ENCODE results near the gene SLC38A9. TPM values are rescaled to one million over a fixed set of nuclear protein-coding genes. Genes with fewer than 3 reads are reported as not detected.

The SLC38A9 gene
- polyA plus RNA-seq, 6 donors from 2014 or later = 13.2 to 17.7 (median 15.2) TPM

DNA sequence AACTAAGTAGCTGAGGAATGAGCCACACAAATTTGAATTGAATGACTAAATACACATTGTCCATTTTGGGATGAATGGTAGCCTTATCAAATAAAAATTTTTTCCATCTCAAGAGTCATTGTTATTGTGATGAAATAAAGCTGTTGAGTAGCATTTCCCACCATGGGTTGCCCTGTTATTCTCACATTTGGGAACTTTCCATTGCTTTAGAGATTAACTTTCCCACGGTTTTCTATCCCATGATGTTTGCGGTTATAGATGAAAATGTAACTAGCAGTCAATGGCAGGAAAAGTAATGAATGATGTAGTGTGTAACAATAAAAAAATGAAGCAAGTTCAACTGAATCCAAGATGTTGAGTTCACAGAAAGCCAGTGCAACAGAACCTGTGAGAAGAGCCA is 117.5 kb downstream of the SLC38A9 start:
- no peak overlapping the region for H3K27ac Mint-ChIP-seq
- DNase-seq = no peak
- no peaks in the 10 kb centered on the region for H3K4me1 Mint-ChIP-seq
- H3K9me3 Mint-ChIP-seq = peaks cover 0 to 5% (median 0%) of the 10 kb centered on the region in 7 donors
- H3K27me3 Mint-ChIP-seq = peaks cover 0 to 8% (median 4%) of the 10 kb centered on the region in 3 donors
- no peak for ATAC-seq (ENCODE audit: low read depth in 2 of 2)
- H3K36me3 Mint-ChIP-seq = no peaks in the 10 kb centered on the region
- H3K4me3 Mint-ChIP-seq = no peak overlapping the region

DNA sequence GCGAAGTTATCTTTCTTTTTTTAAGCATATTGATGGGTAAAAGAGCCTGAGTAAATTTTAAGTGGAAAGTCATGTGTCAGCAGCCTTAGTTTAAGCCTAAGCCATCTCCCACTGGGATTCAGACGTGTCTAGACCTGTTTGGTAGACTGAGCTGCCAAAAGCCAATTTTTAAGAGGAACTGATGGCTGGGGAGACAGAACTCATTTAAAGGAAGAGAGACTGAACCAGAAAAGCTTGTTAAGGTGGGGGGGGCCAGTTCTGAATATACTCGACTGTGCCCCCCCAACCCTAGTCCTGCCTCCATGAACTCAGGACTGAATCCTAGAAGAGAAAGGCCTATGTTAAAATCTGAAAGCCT is 119.0 kb downstream of the SLC38A9 start:
- peaks cover 0 to 8% (median 4%) of the 10 kb centered on the region in 3 donors for H3K27me3 Mint-ChIP-seq
- DNase-seq (no peak), ATAC-seq (ENCODE audit: low read depth in 2 of 2) (no peak)
- H3K4me1 Mint-ChIP-seq = no peaks in the 10 kb centered on the region
- peaks cover 0 to 5% (median 2%) of the 10 kb centered on the region in 7 donors for H3K9me3 Mint-ChIP-seq
- H3K27ac Mint-ChIP-seq = no peak overlapping the region
- no peak overlapping the region for H3K4me3 Mint-ChIP-seq
- H3K36me3 Mint-ChIP-seq = no peaks in the 10 kb centered on the region

DNA sequence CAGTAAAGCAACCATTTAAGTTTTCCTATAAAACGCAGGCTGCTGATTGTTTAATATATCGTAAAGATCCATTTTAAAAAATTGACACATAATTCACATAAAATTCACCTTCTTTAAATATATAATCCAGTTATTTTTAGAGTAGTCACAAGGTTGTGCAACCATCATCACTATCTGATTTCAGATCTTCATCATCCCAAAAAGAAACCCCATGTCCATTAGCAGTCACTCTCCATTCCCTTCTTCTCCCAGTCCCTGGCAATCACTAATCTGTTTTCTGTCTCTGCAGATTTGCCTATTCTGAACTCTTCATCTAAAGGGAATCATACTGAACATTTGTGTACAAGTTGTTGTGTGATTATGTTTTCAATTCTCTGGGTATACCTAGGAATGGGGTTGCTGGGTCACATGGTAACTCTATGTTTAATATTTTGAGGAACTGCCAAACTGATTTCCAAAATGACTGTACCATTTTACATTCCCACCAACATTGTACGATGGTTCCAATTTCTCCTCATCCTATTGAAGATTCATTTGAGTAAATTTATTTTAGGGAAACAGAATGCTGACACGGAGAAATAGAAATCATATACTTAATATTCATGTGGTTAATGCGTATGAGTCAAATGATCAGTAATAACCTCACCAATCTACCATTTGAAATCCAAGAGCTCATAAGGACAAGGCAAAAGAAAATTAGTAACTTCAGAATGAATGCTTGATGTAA is 119.6 kb downstream of the SLC38A9 start:
- H3K4me1 Mint-ChIP-seq = no peaks in the 10 kb centered on the region
- no peak overlapping the region for H3K27ac Mint-ChIP-seq
- H3K36me3 Mint-ChIP-seq = no peaks in the 10 kb centered on the region
- no peak for ATAC-seq (ENCODE audit: low read depth in 2 of 2)
- DNase-seq = no peak
- H3K9me3 Mint-ChIP-seq = peaks cover 0 to 5% (median 2%) of the 10 kb centered on the region in 7 donors
- no peak overlapping the region for H3K4me3 Mint-ChIP-seq
- peaks cover 0 to 8% (median 4%) of the 10 kb centered on the region in 3 donors for H3K27me3 Mint-ChIP-seq

DNA sequence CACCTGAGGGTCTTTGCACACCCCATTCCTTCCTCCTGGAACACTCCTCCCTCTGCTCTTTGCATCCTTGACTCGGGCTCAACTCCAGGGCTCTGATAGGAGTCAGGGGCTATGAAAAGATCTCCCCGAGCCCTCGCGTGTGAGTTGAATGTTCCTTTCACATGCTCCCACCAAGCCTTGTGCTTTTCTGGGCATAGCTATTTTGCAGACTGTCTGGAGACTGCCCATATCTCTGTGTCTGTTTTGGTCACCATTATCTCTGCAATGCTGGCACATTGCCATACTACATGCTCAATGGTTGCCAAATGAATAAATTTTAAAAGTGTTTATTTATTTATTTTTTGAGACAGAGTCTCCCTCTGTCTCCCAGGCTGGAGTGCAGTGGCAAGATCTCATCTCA is 120.4 kb downstream of the SLC38A9 start:
- H3K9me3 Mint-ChIP-seq = peaks cover 0 to 5% (median 2%) of the 10 kb centered on the region in 7 donors
- no peaks in the 10 kb centered on the region for H3K36me3 Mint-ChIP-seq
- no peaks in the 10 kb centered on the region for H3K4me1 Mint-ChIP-seq
- H3K27me3 Mint-ChIP-seq = peaks cover 0 to 8% (median 4%) of the 10 kb centered on the region in 3 donors
- H3K27ac Mint-ChIP-seq = no peak overlapping the region
- no peak for DNase-seq
- ATAC-seq (ENCODE audit: low read depth in 2 of 2) = no peak
- no peak overlapping the region for H3K4me3 Mint-ChIP-seq

DNA sequence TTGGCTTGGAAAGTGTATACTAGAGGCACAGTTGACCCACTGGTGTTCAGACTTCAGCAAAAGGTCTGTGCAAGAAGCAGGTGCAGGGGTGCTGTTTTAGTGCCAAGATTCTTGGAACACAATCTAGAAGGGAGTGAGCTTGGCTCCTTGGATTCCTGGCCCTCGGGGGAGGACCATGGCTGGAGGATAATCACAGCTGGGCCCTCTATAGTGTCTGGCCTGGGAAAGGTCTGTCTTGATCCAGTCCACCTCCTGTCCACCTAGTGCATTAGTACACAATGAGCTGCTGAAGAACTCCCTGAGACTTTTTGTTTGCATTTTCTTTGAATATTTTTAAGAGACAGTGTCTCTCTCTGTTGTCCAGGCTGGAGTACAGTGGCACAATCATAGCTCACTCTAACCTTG is 126.9 kb downstream of the SLC38A9 start:
- H3K9me3 Mint-ChIP-seq = peaks cover 0 to 5% (median 0%) of the 10 kb centered on the region in 7 donors
- no peak overlapping the region for H3K27ac Mint-ChIP-seq
- DNase-seq (no peak), ATAC-seq (ENCODE audit: low read depth in 2 of 2) (no peak)
- peaks cover 0 to 5% (median 4%) of the 10 kb centered on the region in 3 donors for H3K4me1 Mint-ChIP-seq
- no peak overlapping the region for H3K4me3 Mint-ChIP-seq
- H3K36me3 Mint-ChIP-seq = no peaks in the 10 kb centered on the region
- H3K27me3 Mint-ChIP-seq = no peaks in the 10 kb centered on the region

DNA sequence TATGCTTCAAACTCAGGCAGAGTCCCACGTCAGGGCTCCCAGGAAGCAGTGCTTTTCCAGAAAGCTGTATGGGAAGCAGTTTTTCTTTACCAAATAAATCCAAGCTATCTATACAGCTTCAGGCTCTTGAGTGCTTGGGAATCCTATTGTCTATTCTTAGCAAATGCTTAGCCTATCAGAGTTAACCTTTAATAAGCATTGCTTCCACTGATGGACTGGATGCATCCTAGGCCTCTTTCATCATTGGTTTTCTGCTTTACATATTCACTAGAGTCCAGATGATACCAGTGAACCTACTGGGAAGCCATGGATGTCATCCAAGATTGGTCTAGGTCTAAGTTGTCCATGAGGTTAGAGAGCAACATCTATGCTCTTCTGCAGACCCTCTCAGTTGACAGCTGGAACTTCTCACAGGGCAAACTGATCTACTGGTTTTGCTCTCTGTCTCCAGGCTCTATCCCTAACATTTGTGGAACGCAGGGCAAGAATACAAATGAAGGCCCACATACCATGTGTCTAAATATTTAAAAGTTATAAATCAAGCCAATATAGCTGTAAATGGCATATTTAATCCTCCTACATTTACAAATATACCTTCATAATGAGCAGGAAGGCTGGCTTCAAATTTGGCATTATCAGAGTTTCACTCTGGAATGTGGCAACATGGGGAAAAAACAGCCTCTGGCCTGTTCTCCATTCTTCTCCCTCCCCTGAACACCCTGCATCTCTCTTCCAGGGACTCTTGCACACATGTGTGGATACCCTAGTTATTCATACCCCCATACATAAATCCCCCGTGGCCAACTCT is 127.5 kb downstream of the SLC38A9 start:
- Mint-ChIP-seq H3K27me3 (no peaks in the 10 kb centered on the region), H3K36me3 (no peaks in the 10 kb centered on the region), H3K27ac (peak overlapping the region in 1 of 6 donors; percentile 33), H3K9me3 (peaks cover 0 to 5% (median 0%) of the 10 kb centered on the region in 7 donors), H3K4me3 (no peak overlapping the region), H3K4me1 (peaks cover 0 to 5% (median 4%) of the 10 kb centered on the region in 3 donors)
- ATAC-seq (ENCODE audit: low read depth in 2 of 2) (no peak), DNase-seq (no peak)

DNA sequence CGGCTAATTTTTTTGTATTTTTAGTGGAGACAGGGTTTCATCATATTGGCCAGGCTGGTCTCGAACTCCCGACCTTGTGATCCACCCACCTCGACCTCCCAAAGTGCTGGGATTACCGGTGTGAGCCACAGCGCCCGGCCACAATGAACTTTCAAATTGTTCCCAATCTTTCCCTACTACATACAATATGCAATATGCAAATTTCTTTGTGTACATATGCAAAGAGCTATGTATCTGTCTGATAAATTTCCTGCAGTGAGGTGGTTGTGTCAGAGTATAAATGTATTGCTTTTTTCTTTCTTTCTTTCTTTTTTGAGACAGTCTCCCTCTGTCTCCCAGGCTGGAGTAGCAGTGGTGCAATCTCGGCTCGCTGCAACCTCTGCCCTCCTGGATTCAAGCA is 128.5 kb downstream of the SLC38A9 start:
- no peak for DNase-seq
- Mint-ChIP-seq H3K4me1 (peaks cover 0 to 5% (median 4%) of the 10 kb centered on the region in 3 donors), H3K4me3 (no peak overlapping the region), H3K27ac (no peak overlapping the region), H3K9me3 (peaks cover 0 to 2% (median 0%) of the 10 kb centered on the region in 7 donors), H3K27me3 (peaks cover 0 to 4% (median 0%) of the 10 kb centered on the region in 3 donors), H3K36me3 (no peaks in the 10 kb centered on the region)
- no peak for ATAC-seq (ENCODE audit: low read depth in 2 of 2)

DNA sequence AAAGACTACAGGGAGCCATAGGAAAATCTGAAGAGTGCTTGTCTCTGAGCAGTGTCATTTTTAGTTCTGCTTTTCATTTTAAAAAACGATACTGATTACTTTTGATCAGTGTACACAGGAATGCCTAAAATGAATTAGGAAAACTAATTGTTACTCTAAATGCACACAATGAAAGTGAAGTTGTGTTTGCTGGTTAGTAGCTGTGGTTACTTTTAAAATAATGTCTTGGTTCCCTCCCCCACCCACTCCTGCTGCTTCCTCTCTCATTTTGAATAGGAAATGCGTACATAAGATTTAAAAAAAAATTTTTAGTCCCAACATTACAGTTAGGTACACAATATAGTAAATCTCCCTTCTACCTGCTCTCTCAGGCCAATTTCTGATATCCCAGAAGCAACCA is 129.9 kb downstream of the SLC38A9 start:
- ATAC-seq (ENCODE audit: low read depth in 2 of 2) = peak in 1 of 2 donors; percentile 13
- Mint-ChIP-seq H3K27me3 (peaks cover 0 to 4% (median 0%) of the 10 kb centered on the region in 3 donors), H3K36me3 (no peaks in the 10 kb centered on the region), H3K27ac (peak overlapping the region in 1 of 6 donors; percentile 79), H3K4me3 (no peak overlapping the region), H3K9me3 (no peaks in the 10 kb centered on the region), H3K4me1 (peaks cover 0 to 5% (median 4%) of the 10 kb centered on the region in 3 donors)
- DNase-seq = no peak

DNA sequence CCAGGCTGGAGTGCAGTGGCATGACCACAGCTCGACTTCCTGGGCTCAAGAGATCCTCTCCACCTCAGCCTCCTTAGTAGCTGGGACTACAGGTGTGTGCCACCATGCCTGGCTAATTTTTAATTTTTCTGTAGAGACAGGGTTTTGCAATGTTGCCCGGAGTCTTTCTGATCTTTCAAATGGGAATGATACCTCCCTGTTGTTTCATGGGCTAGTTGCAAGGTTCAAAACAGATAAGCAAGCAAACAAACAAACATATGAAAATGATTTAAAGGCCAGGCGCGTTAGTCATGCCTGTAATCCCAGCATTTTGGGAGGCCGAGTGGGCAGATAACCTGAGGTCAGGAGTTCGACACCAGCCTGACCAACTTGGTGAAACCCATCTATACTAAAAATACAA is 132.1 kb downstream of the SLC38A9 start:
- Mint-ChIP-seq H3K4me1 (peaks cover 0 to 5% (median 4%) of the 10 kb centered on the region in 3 donors), H3K9me3 (no peaks in the 10 kb centered on the region), H3K36me3 (no peaks in the 10 kb centered on the region), H3K27me3 (peaks cover 0 to 4% (median 0%) of the 10 kb centered on the region in 3 donors), H3K27ac (no peak overlapping the region), H3K4me3 (no peak overlapping the region)
- ATAC-seq (ENCODE audit: low read depth in 2 of 2) (no peak), DNase-seq (no peak)

DNA sequence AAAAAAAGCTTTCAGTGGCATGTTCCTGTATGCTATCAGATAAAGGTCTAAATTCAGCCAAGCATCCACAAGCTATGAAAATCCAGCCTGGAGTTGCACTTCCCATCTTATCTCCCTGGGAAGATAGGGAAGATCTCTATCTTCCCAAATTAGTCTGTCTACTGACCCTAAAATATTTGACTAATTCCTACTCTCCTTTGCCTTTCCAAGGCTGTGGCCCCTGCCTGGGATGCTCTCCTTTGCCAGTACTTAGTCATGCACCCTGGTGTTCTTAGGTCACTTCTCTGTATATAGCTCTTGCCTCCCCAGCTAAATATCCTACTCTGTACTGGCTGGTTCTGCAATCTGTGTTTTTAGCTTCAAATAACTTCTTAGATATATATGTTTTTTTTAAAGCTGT is 133.4 kb downstream of the SLC38A9 start:
- ATAC-seq (ENCODE audit: low read depth in 2 of 2) (no peak), DNase-seq (no peak)
- Mint-ChIP-seq H3K36me3 (no peaks in the 10 kb centered on the region), H3K4me1 (peaks cover 0 to 5% (median 4%) of the 10 kb centered on the region in 3 donors), H3K9me3 (no peaks in the 10 kb centered on the region), H3K27me3 (peaks cover 0 to 4% (median 0%) of the 10 kb centered on the region in 3 donors), H3K4me3 (no peak overlapping the region), H3K27ac (no peak overlapping the region)

DNA sequence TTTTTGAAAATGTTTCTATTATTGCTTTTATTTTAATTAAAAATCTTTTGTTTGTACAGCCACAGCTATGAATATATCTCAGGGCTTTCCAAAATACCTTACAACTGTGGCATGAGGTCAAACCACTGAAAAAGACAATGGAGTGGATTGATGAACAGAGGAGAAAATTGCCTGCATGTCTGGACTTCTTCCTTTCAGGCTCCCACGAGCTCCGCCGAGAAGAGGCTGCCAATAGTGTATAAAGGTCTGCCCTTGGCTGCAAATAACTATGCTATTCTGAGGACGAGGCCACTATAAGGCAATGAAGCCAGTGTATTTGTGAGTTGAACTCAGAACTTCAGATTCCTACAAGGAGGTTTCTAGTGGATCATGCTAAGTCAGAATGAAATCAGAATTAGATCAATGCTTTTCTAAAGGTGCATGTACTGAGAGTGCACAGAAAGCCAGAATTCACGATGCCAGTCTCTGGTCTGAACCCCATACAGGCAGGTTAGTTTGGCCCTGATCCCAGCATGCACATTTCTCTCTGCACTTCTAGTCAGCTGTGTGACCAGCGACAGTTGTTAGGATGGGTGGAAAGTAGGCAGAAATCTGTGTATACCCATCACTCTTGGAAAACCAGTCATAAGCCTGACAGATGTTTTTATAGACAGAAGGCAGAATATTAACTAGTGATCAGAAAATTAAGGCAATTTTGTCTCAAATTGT is 134.6 kb downstream of the SLC38A9 start:
- peaks cover 0 to 4% (median 0%) of the 10 kb centered on the region in 3 donors for H3K27me3 Mint-ChIP-seq

DNA sequence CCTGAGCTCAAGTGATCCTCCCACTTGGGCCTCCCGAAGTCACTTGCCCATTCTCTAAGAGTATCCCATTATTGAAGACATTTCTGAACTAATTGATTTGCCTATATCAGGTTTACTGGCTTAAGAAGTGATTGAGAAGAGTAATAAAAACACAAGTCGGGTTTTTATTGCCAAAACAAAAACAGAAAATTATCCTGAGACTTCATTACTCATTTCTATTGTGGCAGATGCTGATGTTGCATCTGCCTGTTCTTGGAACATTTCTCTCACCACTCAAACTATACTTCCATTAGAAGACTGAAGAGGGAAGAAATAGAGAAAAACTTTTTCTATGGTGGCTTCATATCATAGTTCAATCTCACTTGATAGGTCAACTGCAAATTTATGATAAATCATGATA is 135.5 kb downstream of the SLC38A9 start:
- H3K27me3 Mint-ChIP-seq = peaks cover 0 to 4% (median 0%) of the 10 kb centered on the region in 3 donors
- H3K4me1 Mint-ChIP-seq = no peaks in the 10 kb centered on the region
- DNase-seq (no peak), ATAC-seq (ENCODE audit: low read depth in 2 of 2) (no peak)
- H3K36me3 Mint-ChIP-seq = no peaks in the 10 kb centered on the region
- H3K9me3 Mint-ChIP-seq = no peaks in the 10 kb centered on the region
- H3K4me3 Mint-ChIP-seq = no peak overlapping the region
- H3K27ac Mint-ChIP-seq = no peak overlapping the region

More for the DNA sequence above, 134.6 kb downstream of the SLC38A9 start:
- Mint-ChIP-seq H3K4me1 (peaks cover 0 to 5% (median 2%) of the 10 kb centered on the region in 3 donors), H3K9me3 (no peaks in the 10 kb centered on the region), H3K27ac (peak overlapping the region in 1 of 6 donors; percentile 32), H3K36me3 (no peaks in the 10 kb centered on the region), H3K4me3 (no peak overlapping the region)
- no peak for ATAC-seq (ENCODE audit: low read depth in 2 of 2)
- DNase-seq = no peak
